LNCaP clone FGC (cell line): ENCODE results near the gene IER5L.

Experiments
- DNase-seq: peaks from one replicate; pipeline ENCODE4 v3.0.0-alpha.2; 2011; ENCODE audit warnings: low read depth
- H3K4me3 ChIP-seq: 2 replicates; pipeline ENCODE4 v1.5.1; 2011; ENCODE audit warnings: mild to moderate bottlenecking, low read depth, low read length, control low read depth
- CTCF ChIP-seq: IDR thresholded peaks from 2 replicates; pipeline ENCODE4 v1.5.1; 2012; ENCODE audit warnings: mild to moderate bottlenecking; ENCODE audit not compliant: control insufficient read depth, insufficient read depth; ENCODE audit errors: extremely low read depth

Gene IER5L

GRCh38 chr9:129150672-129151211 lies 27.3 kb downstream of the IER5L start:
- H3K4me3 ChIP-seq = no peak overlapping the region
- TF ChIP-seq CTCF = no peak
- DNase-seq = no peak

- no peak for DNase-seq
- TF ChIP-seq CTCF = no peak
- no peak overlapping the region for H3K4me3 ChIP-seq
Measured at GRCh38 chr9:129150122-129150521, 27.9 kb downstream of the IER5L start.

GRCh38 chr9:129149442-129149841 lies 28.6 kb downstream of the IER5L start:
- H3K4me3 ChIP-seq = no peak overlapping the region
- no peak for TF ChIP-seq CTCF
- DNase-seq = no peak

GRCh38 chr9:129148463-129149204 lies 29.4 kb downstream of the IER5L start:
- TF ChIP-seq CTCF = no peak
- DNase-seq = no peak
- H3K4me3 ChIP-seq = no peak overlapping the region

- no peak for TF ChIP-seq CTCF
- DNase-seq = no peak
- no peak overlapping the region for H3K4me3 ChIP-seq
Measured at GRCh38 chr9:129146441-129146941, 31.6 kb downstream of the IER5L start.

GRCh38 chr9:129145841-129146292 lies 32.2 kb downstream of the IER5L start:
- no peak overlapping the region for H3K4me3 ChIP-seq
- TF ChIP-seq CTCF = no peak
- DNase-seq = no peak

GRCh38 chr9:129145316-129145715 lies 32.7 kb downstream of the IER5L start:
- H3K4me3 ChIP-seq = no peak overlapping the region
- no peak for DNase-seq
- TF ChIP-seq CTCF = no peak
